Prostate gland (tissue), 2 donors: ENCODE results near the gene ERMP1. TPM values are rescaled to one million over a fixed set of nuclear protein-coding genes. Genes with fewer than 3 reads are reported as not detected.

Experiments
- DNase-seq: peaks from one replicate; pipeline ENCODE4 v3.0.0-alpha.2; 2019; ENCODE audit warnings: low spot score
- H3K27ac ChIP-seq, 2 donors: fragments of 200-600 bp; sonication (generic); 2 replicates each; pipeline ENCODE4 v1.5.1; 2017 to 2019
- H3K27me3 ChIP-seq: fragments of 200-600 bp; sonication (generic); replicated peaks from 2 replicates; pipeline ENCODE4 v1.5.1; 2019; ENCODE audit not compliant: insufficient read depth
- H3K36me3 ChIP-seq, 2 donors: fragments of 200-600 bp; sonication (generic); 1 replicate in 1 of 2; 2 replicates in 1 of 2; pipeline versions ENCODE4 v1.5.1 to v1.8.1; 2017 to 2019
- H3K4me1 ChIP-seq: fragments of 200-600 bp; sonication (generic); replicated peaks from 2 replicates; pipeline ENCODE4 v1.5.1; 2019
- H3K4me3 ChIP-seq, 2 donors: fragments of 200-600 bp; sonication (generic); 2 replicates each; pipeline ENCODE4 v1.5.1; 2017 to 2019
- H3K9me3 ChIP-seq: fragments of 200-600 bp; sonication (generic); 2 replicates; pipeline ENCODE4 v1.5.1; 2017
- CTCF ChIP-seq, 4 experiments: fragments of 200-600 bp in 2 of 4; fragments of 450-650 bp in 2 of 4; sonication (generic) in 2 of 4; IDR thresholded peaks; 1 replicate in 3 of 4; 2 replicates in 1 of 4; pipeline ENCODE4 v1.5.1; 2016 to 2019; ENCODE audit warnings: antibody characterized with exemption in 4 of 4, mild to moderate bottlenecking in 2 of 4, moderate library complexity in 2 of 4
- POLR2A ChIP-seq: fragments of 450-650 bp; IDR thresholded peaks from one replicate; pipeline ENCODE4 v1.6.1; 2016; ENCODE audit warnings: antibody characterized with exemption, mild to moderate bottlenecking
- POLR2AphosphoS5 ChIP-seq: sonication (generic); formaldehyde crosslinking; IDR thresholded peaks from one replicate; pipeline ENCODE4 v1.6.1; 2017; ENCODE audit warnings: antibody characterized with exemption
- WGBS: methylation state at CpG from one replicate; pipeline ENCODE4 v1.1.5; 2018; 5-methylcytosine and 5-hydroxymethylcytosine counted together
- intact Hi-C: fragments of 100-400 bp; cut with DNase I; formaldehyde crosslinking; loops from one replicate; pipeline ENCODE4 v1.14.2; 2022
- total RNA-seq, 2 donors: library from RNA; depleted of rRNA; stranded (reverse); fragments of >200 nt; gene quantifications; one replicate each; pipeline ENCODE4 v1.1.0, GENCODE V29; 2016

Gene ERMP1
- total RNA-seq, 2 donors from 2014 or later: 21.7 to 24.7 TPM

GRCh38 chr9:5756633-5757032 lies 76.3 kb downstream of the ERMP1 start:
- Histone ChIP-seq H3K27me3 (no peaks in the 10 kb centered on the region), H3K4me1 (no peaks in the 10 kb centered on the region), H3K4me3 (no peak overlapping the region), H3K9me3 (no peaks in the 10 kb centered on the region), H3K36me3 (no peaks in the 10 kb centered on the region), H3K27ac (no peak overlapping the region)
- DNase-seq: no peak
- TF ChIP-seq POLR2AphosphoS5 (no peak), CTCF (IDR thresholded peaks at IDR 0.05) (no peak), POLR2A (no peak)
- intact Hi-C loops: no loop called here
- 69% methylated on average over 3 of the region's 3 CpGs for WGBS

GRCh38 chr9:5750569-5750968 lies 82.3 kb downstream of the ERMP1 start:
- TF ChIP-seq CTCF (IDR thresholded peaks at IDR 0.05) (no peak), POLR2AphosphoS5 (no peak), POLR2A (no peak)
- H3K9me3 ChIP-seq: no peaks in the 10 kb centered on the region
- no peaks in the 10 kb centered on the region for H3K4me1 ChIP-seq
- intact Hi-C loops: no loop called here
- no peak overlapping the region for H3K4me3 ChIP-seq
- no peak for DNase-seq
- no peak overlapping the region for H3K27ac ChIP-seq
- H3K36me3 ChIP-seq: no peaks in the 10 kb centered on the region
- no peaks in the 10 kb centered on the region for H3K27me3 ChIP-seq
- WGBS: 97% methylated on average over 1 of the region's 1 CpG

- TF ChIP-seq POLR2A (no peak), POLR2AphosphoS5 (no peak), CTCF (IDR thresholded peaks at IDR 0.05) (no peak)
- whole genome bisulfite sequencing: 94% methylated on average over 4 of the region's 4 CpGs
- Histone ChIP-seq H3K27ac (no peak overlapping the region), H3K4me1 (no peaks in the 10 kb centered on the region), H3K4me3 (no peak overlapping the region), H3K36me3 (no peaks in the 10 kb centered on the region), H3K9me3 (no peaks in the 10 kb centered on the region), H3K27me3 (no peaks in the 10 kb centered on the region)
- DNase-seq: no peak
- intact Hi-C loops: no loop called here
Measured at GRCh38 chr9:5749306-5749705, 83.6 kb downstream of the ERMP1 start.

- intact Hi-C loops: no loop called here
- Histone ChIP-seq H3K36me3 (no peaks in the 10 kb centered on the region), H3K27me3 (no peaks in the 10 kb centered on the region), H3K4me3 (no peak overlapping the region), H3K4me1 (no peaks in the 10 kb centered on the region), H3K9me3 (no peaks in the 10 kb centered on the region), H3K27ac (no peak overlapping the region)
- TF ChIP-seq CTCF (IDR thresholded peaks at IDR 0.05): no peak
- no peak for TF ChIP-seq POLR2A
- TF ChIP-seq POLR2AphosphoS5: no peak
- 97% methylated on average over 1 of the region's 1 CpG for WGBS
- DNase-seq: no peak
Measured at GRCh38 chr9:5748438-5748837, 84.5 kb downstream of the ERMP1 start.

- Histone ChIP-seq H3K4me1 (no peaks in the 10 kb centered on the region), H3K9me3 (no peaks in the 10 kb centered on the region), H3K4me3 (no peak overlapping the region), H3K27ac (no peak overlapping the region), H3K27me3 (no peaks in the 10 kb centered on the region), H3K36me3 (no peaks in the 10 kb centered on the region)
- TF ChIP-seq CTCF (IDR thresholded peaks at IDR 0.05) (no peak), POLR2AphosphoS5 (no peak), POLR2A (no peak)
- DNase-seq: no peak
- WGBS: 94% methylated on average over 3 of the region's 3 CpGs
- intact Hi-C loops: no loop called here
Measured at GRCh38 chr9:5743109-5743508, 89.8 kb downstream of the ERMP1 start.
